Forelimb muscle (tissue), 1 donor: Measurements from ENCODE around the gene GPC5. TPM values are rescaled to one million over a fixed set of nuclear protein-coding genes. Genes with fewer than 3 reads are reported as not detected.
"Not testable (repeated sequence)": the region's sequence is repeated elsewhere in the genome, so short reads cannot be mapped to it uniquely, and the experiment has no call there.

Experiments
- DNase-seq: peaks from one replicate; pipeline ENCODE4 v3.0.0-alpha.2; 2013; ENCODE audit warnings: low read depth
- polyA plus RNA-seq: library from polyadenylated mRNA; unstranded; fragments of 120-200 nt; gene quantifications from one replicate; pipeline ENCODE4 v1.2.1, GENCODE V29; 2013; ENCODE audit not compliant: insufficient read length

The GPC5 gene
- polyA plus RNA-seq, 1 donor: 0.57 TPM

DNA sequence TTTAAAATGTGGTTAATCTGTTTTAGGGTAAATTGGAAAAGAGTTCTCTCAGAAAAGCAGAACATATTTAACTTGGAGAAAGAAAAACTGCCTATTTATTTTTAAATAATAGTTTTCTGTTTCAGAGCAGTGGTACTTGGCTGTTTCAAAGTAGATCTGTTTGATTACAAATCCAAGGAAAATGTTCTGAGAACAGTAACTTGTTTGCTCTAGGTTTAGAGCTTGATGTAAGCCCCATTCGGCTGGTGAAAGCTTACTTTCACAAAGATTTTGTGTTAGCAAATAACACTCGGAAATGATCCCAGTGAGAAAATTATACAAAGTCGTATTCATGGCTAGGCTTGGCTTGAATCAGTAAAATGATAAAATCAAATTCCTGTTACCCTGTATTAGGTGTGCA lies 1432.4 kb downstream of the GPC5 start:
- DNase-seq: no peak

DNA sequence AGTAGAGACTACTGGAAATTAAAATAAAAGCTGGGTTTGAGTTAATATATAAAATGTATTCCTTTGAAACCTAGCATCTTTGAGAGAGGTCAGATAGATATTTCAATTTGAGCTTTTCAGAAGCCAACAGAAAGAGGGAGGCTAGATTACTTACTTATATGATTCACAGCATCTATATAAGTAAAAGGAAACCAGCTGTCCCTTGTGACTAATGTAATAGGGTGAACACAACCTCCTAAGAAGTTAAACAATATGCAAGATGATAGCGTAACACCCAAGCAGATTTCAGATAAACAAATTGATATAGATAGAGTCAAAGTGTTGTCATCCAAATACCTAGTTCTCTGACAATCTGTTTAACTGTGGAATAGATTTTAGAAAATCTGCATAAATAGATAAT lies 1434.7 kb downstream of the GPC5 start:
- DNase-seq: no peak

DNA sequence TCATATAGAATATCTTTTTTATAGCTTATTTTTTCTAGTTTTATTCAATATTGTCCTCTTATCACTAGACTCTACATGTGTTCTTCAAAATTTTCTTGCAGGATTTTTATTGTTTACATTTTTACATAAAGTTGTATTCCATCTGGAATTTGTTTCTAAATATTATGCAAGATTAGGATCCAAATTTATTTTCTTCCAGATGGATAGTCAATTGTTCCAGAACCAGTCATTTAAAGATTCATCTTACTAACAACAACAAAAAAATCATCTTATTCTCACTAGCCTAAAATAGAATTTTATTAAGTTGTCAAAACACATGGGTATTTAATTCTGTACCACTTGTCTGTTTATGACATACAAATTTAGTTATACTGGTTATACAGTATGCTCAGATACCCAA lies 1437.8 kb downstream of the GPC5 start:
- DNase-seq: no peak

DNA sequence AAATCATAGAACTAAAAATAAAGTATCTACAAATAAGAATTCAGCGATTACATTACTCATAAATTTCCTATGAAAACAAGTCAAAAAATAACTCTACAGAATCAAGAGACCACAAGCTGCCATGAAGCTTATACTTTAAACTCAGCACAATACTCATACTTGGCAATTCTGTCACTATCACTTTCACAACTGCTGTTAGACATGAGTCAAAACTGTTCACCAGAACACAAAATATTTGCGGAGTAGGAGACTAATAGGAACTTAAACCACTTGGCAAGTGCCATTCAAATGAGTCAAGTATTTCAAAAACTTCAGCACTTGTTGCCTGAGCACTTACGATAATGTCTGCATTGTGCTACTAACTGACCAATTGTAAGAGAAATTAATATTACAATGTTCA lies 1440.4 kb downstream of the GPC5 start:
- no peak for DNase-seq

DNA sequence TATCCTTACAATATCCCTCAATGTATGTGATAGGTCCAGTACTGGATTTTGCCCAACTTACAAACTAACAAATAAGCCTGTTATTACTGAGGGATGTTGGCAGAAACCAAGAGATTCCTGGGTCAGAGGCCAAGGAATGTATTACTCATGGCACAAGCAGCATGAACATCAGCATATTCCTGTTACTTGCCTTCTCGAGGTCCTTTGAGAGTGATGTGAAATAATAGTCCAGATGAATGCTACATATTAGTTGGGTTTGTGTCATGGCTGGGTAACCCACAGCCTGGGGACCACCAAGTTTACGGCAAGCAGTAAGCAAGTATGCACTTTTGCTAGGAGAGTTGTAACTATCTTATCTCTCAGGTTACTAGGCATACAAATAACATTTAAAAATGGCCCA lies 1443.7 kb downstream of the GPC5 start:
- no peak for DNase-seq

DNA sequence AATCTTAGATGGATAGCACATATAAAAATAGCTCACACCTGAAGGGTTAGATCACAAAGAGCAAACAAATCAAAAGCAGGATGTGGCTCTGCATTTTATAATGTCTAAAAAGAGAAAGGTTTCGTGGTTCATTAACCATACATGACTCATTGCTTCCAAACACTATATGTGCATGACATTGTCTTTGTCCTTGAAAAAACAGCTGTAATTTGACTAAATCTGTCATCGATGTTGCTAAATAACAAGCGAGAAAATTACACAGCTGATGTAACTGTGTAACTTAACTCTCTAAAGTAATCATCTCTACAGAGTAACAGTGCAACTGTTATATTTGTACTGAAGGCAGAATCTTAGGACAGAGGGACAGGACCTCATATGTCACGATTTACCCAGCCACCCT lies 1445.1 kb downstream of the GPC5 start:
- no peak for DNase-seq

DNA sequence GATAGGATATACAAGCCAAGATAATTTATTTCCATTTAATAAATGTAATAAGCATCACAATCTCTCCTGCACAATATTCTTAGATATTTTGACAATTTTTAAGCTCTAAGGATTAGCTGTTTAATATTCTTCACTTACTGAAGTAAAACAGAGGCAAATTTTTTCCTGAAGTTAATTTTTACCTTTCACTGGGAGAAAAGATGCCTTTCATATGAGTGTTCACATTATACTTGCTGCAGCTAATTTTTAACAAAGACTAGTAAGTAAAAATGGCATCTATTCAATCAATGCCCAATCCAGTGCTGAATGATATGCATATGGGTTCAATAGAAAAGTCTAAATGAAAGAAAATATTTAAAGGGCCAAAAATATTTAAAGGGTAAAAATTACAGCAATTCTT lies 1451.0 kb downstream of the GPC5 start:
- no peak for DNase-seq

DNA sequence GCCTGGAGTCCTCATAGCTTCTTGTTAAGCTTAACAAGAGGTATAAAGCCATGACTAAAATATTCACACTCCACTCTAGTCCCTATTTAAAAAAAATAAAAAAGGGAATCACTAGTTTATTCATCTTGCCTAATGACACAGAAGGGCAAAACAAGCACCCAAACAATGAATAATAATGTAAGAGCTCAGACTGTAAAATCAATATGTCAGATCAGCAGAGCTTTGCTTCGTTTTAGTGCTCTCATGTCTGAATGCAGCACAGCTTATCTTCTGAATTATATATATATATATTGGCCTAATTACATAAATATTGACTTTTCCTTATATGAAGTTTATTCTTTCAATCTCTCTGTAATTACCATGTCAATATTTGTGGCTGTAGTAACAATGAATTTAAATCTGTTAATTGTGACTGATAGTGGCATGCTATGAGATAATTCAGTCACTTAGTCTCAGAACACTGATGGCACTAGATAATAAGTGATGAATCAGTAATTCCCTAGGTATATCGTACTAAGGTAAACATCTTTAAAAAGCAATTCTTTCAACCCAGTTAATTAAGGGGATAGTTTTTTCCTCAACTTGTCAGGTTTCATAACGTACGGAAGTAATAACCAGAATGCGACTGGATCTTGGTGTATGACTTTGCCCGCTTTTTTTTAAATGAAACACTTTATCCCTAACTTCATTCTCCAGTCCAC lies 1466.3 kb downstream of the GPC5 start:
- no peak for DNase-seq

DNA sequence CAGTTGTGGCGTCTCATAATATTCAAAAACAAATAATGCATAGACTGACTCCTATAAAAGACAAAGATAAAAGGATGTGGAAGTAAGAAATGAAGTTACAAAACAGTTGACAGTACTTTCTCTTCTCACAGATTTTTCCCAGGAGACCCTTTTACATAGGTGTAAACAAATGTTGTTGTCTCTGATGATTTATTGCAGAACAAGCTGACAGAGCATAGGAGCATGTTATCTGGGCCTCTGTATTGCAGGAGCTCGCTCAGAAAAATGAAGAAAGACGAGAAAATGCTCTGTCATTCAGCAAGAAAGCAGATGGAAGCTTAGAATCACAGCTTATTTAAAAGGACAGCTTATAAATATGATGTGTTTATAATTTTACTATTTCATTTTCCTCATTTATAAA lies 1474.6 kb downstream of the GPC5 start:
- no peak for DNase-seq

DNA sequence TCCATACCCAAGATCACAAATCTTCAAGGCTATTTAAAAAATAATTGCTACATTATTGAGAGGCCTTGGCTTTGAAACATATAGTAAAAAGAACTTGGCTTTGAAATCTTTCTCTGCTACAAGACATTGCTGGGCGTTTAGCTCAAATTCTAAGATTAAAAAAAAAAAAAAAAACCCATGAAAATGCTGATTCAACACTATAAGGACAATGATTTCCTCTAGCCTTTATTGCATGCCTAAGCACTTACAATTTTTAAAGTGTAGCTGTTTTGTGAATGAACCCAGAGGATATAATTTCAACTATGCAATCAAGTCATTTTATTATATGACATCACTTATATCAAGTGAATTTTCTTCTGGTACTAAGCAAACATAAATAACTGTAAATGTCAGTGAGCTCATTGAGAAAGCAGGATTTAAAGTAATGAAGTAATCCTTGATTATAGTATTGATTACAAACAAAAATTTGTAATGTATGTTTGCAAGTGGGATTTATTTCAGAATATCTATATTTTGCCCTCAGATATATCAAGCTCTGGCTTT lies 1488.2 kb downstream of the GPC5 start:
- DNase-seq: no peak

DNA sequence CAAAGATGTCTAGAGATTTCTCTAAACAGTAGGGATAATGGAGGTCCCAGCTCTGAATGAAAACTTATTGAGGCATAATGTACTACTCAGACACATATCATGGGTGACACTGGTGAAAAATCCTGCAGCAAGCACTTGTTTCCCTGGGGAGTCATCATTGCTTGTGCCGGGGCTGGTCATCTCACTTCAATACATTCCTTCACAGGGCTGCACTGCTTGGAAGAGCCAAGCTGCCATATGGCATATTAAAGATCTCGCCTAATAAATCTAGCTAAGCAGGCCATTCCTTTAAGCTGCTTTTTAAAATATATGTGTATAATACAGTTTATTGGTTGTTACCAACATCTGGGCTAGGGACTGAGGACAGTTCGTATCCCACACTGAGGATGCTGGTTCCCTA lies 1496.0 kb downstream of the GPC5 start:
- no peak for DNase-seq

DNA sequence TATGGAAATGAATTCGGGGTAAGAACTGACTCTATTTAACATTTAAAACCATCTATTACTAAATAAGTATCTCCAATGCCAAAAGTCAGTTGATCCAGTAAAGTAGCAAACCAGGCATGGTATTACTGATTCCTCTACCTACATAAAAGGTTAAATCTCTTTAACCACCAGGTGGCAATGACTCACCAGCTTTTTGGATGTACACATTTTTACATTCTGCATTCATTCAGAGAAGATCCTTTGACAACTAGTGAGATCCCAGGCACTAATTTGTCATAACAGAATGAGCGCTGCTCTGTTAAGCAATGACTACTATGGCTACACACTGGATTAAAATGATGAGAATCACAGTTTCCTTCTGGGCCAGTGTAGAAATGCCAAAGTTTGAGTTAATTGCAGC lies 1498.4 kb downstream of the GPC5 start:
- no peak for DNase-seq

DNA sequence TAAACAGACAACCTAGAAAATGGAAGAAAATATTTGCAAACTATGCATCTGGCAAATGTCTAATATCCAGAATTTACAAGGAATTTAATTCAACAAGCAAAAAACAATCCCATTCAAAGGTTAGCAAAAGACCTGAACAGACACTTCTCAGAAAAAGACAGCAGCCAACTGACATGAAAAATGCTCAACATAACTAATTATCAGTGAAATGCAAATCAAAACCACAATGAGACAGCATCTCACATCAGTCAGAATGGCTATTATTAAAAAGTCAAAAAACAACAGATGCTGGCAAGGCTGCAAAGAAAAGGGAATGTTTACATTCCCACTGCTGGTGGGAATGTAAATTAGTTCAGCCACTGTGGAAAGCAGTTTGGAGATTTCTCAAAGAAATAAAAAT lies 1500.5 kb downstream of the GPC5 start:
- not testable (repeated sequence) for DNase-seq

DNA sequence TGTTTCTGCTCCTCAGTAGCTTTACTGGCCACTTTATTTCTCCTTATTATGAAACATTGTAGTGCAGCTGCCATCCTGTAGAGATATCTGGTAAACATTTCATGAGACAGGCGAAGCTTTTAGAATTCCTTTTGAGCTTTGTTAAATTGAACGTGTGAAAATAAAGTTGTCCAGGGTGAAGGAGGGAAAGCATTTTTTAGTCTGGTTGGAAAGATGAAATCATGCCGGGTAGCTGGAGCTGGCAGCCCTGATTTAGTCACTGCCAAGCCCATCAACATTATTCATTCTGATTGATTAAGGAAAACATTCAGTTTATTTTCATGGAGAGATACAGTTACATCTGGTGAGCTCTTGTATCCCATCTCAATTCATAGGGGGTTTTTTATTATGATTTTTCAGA lies 1502.0 kb downstream of the GPC5 start:
- DNase-seq: no peak

DNA sequence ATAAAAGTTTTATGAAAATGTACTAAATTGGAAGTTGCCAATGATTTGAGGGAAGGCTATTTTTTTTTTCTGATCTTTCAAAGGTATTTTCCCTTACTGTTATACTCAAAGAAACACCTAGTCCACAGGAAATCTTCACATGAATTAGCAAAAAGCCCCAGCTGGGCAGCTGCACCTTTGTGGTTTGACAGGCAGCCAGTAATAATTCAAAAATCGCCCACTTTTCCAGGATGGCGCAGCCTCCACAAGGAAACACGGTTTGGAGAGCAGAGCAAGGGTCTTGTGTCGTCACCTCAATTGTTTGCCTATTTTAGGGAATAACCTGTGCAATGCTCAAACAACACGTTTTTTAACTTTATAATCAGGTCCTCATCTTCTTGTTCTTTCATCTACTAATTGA lies 1503.3 kb downstream of the GPC5 start:
- DNase-seq: no peak

DNA sequence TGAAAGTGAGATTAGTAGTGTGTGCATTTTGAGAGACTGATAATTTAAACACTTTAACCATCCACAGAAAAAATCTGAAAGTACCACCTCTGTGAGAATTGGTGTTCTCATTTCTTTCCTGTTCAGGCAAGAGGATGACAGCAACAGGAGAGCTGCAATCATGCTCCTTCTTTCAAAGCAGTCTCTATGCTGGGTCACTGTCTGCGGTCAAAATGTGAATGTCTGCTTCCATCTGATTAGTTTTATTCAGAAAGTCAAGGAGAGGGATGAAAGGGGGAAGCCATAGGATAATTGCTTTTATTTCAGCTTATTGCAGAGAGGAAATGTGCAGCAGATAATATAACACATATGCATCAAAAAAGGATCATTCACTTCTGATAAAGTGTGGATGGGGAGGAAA lies 1514.2 kb downstream of the GPC5 start:
- DNase-seq: no peak

DNA sequence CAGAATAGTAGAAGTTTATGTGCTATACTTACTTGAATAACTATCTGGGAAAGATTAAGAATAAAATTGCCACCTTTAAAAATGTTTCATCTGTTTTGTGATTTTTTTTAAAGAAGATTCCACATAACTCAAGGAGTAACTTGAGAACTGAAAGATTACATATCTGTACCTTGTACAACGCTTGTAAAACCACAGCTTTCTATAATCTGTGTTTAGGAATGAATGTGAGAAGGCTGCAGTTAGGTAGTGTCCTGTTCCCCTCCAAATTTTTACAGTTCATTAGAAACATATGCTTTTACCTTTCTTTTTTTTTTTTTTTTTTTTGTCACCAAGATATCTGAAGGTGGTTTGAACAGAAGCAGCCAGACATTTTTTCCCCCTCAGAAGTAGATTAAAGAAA lies 1515.4 kb downstream of the GPC5 start:
- no peak for DNase-seq

Other genes starting within 250 kb of the GPC5 start
- gene MIR17HG, start 50.9 kb upstream of the GPC5 start, polyA plus RNA-seq: 3.4 TPM